NCI-H1417 treated with DMSO at 0.1 percent for 48 hours (cell line): ENCODE measurements around the gene SUGP2.

ENCODE experiments used
- DNase-seq: peaks from one replicate; lab custom pipeline; 2025; lab: John Stamatoyannopoulos, UW

SUGP2 gene

GRCh38 chr19:19033426-19034203, at the start of gene SUGP2, which contains the start of gene ARMC6:
SUGP2 (minus strand) TSS chr19:19033517; CDS start chr19:19031071, 2,446 bp downstream.
ARMC6 (plus strand) TSS chr19:19033603; CDS start chr19:19034210, 607 bp downstream.
- DNase-seq: peak; percentile 71

GRCh38 chr19:19081642-19082151, 48.4 kb upstream of the SUGP2 start:
- DNase-seq: no peak

GRCh38 chr19:19079571-19079970, 46.3 kb upstream of the SUGP2 start:
- no peak for DNase-seq

DNA sequence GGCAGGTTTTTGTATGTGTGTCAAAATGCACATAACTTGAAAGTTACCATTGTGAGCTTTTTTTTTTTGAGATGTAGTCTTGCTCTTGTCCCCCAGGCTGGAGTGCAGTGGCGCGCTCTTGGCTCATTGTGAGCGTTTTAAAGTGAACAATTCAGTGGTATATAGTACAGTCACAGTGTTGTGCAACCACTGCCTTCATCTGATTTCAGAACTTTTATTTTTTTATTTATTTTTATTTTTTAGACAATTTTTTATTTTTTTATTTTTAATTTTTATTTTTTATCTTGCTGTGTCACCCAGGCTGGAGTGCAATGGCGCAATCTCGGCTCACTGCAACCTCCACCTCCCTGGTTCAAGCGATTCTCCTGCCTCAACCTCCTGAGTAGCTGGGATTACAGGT, 45.5 kb upstream of the SUGP2 start:
- DNase-seq: no peak

DNA sequence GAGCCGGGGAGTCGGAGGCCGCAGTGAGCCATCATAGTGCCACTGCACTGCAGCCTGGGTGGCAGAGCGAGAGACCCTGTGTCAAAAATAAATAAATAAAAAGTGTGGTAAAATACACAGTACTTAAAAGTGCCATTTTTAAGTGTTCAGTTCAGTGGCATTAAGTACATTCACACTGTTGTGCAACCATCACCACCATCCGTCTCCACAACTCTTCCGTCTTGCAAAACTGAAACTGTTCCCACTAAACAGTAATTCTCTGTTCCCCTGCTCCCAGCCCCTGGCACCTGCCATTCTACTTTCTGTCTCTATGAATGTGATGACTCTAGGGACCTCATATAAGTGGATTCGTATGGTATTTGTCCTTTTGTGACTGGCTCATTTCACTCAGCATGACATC, 43.8 kb upstream of the SUGP2 start:
- DNase-seq: no peak

- no peak for DNase-seq
These were observed 43.2 kb upstream of the SUGP2 start for GRCh38 chr19:19076476-19076875.

DNA sequence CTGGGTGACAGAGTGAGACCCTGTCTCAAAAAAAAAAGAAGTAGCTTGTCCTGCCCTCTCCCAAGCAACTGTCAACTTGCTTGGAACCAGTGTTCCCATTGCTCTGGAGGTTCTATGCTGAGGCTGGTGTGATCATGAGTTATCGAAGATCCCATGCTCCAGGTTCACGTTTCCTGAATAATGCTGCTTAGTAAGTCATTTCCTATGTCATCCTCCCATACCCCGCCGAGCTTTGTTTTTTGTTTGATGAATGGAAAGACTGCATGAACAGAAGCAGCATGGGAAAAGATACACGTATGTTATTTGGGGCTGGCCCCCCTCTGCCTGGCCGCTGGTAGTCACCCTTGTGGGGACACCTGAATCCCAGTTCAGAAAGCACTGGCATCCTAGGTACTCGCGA, 41.8 kb upstream of the SUGP2 start:
- no peak for DNase-seq

DNA sequence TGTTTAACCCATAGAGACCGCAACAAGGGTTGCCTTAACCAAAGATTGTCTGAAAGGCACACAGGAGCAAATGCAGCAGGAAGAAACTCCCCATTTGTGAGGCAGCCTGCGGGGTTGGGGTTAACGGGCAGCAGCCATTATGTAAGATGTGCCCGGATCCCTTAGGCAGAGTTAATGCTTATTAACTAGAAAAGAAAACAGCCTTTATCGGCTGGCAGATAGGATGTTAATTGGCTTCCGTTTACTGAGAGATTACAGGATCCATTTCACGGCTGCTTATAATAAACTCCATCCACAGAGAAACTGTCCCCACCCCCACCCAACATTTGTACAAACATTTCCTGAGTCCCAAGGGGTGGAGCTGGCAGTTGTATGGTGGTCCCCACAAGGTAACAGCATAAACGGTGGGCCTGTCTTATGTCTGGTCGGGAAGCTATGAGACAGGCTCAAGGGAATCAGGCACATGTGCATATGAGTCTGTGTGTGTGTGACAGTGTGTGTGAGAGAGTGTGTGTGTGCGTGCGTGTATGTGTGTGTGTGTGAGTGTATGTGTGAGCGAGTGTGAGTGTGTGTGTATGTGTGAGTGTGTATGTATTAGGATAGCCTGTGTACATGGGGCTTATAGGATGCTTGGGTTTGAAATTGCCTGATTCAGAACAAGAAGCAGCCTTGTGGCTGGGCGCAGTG, 41.0 kb upstream of the SUGP2 start:
- DNase-seq: no peak

DNA sequence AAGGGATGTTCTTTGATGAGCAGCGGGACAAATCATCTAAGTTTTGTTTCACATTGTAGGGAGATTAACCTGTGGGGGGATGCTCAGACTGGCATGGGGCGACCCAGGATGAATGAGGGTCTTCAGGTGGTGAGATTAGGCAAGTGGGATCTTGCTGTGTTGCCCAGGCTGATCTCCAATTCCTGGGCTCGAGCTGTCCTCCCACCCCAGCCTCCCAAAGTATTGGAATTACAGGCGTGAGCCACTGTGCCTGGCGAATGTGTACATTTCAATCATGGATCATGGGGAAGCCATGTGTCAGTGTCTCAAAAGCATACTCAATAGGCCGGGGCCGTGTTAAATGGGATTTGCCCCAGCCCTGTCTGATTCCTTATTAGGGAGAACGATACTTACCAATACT, 38.6 kb upstream of the SUGP2 start:
- DNase-seq: no peak

DNA sequence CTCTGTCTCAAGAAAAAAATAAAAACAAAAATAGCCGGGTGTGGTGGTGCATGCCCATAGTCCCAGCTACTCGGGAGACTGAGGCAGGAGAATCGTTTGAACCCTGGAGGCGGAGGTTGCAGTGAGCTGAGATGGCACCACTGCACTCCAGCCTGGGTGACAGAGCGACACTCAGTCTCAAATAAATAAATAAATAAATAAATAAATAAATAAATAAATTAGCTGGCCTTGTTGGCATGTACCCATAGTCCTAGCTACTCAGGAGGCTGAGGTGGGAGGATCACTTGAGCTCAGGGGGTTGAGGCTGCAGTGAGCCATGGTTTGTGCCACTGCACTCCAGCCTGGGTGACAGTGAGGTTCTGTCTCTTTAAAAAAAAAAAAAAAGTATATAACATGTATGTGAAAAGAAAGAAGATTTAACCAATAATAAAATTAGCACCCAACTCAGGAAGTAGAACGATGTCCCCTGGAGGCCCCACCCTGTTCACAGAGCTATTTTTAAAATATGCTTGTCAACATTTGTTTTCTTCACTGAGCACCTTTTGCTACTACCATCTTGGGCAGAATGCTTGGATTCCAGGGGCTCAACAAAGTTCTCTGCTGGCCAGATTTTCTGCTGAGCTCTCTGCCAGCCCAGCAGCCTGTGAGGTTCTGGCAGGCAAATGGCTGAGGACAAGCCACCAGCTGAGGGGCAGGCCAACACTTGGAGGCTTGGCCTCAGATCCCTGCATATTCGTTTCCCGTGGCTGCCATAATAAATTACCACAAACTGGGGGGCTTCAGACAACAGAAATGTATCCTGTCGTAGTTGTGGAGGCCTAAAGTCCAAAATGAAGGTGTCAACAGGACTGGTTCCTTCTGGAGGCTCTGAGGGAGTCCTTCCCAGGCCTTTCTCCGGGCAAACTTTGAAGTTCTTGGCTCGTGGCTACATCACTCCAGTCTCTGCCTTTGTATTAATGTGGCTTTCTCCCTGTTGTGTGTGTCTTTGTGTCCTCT, 35.6 kb upstream of the SUGP2 start:
- no peak for DNase-seq

- no peak for DNase-seq
These were observed 34.2 kb upstream of the SUGP2 start for GRCh38 chr19:19067276-19068072.

DNA sequence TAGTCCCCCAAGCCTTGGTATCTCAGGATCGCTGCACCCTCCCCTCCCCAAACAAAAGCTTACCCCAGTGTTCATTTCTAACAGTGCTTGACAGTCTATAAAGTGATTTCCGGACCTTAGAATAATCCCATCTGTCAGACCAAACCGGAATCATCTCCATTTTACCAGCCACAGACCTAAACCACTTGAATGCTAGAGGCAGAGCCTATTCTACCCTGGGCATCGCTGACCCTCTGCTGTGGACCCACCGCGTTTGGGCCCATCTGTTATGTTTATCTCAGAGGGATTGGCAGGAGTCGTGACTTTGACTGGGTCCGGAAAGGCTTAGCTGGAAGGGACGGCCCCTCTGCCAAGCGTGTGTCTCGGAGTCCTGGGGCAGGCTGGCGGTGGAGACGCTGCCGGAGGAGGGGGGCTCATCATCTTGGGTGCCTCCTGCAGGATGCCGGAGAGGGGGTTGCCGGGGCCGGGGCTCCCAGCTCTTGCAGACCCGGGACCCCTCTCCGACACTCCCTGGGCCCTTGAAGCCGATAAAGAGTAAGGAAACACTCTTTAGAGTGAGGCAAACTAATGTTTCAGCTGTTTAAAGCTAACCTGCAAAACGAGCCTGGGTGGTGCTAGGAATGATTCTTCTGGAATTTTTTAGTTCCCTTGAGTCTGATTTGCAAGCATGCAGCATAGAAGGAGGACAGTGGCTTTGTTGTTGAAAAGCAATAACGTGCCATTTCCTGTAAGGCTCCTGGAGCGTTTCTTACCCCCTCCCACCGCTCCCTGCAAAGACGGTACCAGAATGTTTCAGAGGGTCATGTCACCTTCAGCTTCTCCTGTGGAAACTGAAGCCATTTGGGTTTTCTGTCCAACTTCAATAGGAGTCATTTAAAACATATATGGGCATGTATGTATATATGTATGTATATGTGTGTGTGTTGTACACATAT, 31.8 kb upstream of the SUGP2 start:
- DNase-seq: no peak

DNA sequence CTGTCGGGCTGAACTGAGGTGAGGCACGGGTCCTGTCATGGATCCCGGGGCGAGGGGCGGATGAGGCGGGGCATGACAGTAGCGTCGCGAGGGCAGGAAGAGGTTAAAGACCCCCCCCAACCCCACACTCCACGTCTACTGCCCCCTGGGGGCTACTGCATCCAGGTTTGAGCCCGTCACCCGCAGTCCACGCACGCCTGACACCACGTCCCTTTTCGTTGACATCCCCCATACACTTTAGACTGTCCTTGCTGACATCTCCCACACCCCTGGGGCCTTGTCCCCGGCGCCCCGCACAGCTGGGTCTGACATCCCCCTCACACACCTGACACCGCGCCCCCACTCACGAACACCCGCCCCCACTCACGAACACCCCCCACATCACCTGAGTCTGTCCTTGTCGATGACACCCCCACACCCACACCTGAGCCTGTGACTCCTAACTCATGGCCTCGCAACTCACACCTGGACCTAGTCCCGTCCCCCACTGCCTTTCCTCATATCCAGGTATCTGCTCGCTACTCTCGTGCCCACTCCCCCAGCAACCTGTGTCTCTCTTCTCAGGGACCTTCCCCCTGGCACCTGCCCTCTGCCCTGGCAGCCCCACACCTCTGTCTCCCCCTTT, 30.9 kb upstream of the SUGP2 start:
- DNase-seq: no peak

GRCh38 chr19:19063183-19064097, 30.1 kb upstream of the SUGP2 start, which contains the start of gene SLC25A42:
SLC25A42 (plus strand) TSS chr19:19063994; CDS start chr19:19096125, 32,131 bp downstream.
- DNase-seq: peak; percentile 98

DNA sequence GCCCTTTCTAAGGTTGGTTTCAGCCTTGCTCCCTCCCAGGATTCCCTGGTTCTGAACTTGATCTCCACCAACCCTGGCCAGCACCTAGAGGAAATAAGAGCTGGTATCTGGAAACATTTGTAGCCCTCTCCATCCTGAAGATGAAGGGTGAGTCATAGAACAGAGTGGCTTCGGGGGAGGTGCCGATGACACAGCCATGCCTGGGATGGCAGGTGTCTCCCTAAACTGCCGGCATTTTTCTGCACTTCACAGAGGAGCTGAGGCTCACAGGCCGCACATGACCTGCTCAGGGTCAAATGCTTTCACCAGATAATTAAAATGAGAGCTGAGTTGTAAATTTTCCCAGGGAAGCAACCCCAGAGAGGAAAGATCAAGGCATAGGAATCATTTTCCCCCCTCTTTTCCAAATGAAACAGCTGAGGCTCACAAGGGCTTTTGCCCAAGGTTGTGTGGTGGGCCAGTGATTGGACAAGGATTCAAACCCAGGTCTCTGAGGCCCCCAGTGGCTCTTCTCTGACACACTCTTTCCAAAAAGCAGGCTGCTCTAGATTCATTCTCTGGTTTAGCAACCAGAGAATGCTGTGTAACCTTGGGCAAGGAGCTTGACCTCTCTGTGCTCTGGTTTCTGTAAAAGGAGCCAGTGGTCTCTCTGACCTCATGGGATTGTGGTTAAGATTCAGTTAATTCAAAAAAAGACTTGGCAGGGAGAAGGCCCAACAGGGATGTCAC, 29.3 kb upstream of the SUGP2 start:
- no peak for DNase-seq

DNA sequence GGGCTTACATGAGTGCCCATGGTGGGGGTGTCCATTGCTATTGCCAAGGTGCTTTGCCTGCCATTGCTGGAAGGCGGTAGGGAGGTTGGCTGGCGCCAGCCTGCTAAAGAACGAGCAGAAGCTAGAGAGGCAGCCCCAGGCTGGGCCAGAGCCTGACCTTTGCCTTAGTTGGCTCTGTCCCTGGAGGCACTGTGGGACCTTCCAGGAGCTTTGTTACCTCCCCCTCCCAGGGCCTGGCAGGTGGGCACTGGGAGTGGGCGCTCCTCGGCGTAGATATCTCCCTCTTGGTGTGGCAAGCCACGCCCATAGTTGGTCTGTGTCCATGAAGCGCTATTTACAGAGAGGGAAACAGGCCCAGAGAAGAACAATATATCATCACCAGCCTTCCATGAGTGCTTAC, 28.2 kb upstream of the SUGP2 start:
- no peak for DNase-seq

GRCh38 chr19:19059837-19060611, 26.7 kb upstream of the SUGP2 start:
- DNase-seq: no peak
